IMR-90 (cell line): ENCODE data around the gene RBM15B. TPM values are rescaled to one million over a fixed set of nuclear protein-coding genes. Genes with fewer than 3 reads are reported as not detected.
"Not testable (repeated sequence)": the region's sequence is repeated elsewhere in the genome, so short reads cannot be mapped to it uniquely, and the experiment has no call there.

Experiments used
- ATAC-seq: fragments of 200-7000 bp; cut with Tn5 transposase; 2 replicates; pipeline ENCODE4 v1.9.1; 2020; ENCODE audit warnings: low read depth, mild to moderate bottlenecking, moderate library complexity
- BruUV-seq: library from RNA; stranded (reverse); fragments of 400-500 nt; replicated peaks from 2 replicates; lab custom pipeline; 2021; lab: Mats Ljungman, UMichigan
- CTCF ChIA-PET: fragments of 300-600 bp; formaldehyde crosslinking; extraction: SDS; loops from one replicate; lab custom pipeline; 2021; ENCODE audit warnings: antibody characterized with exemption; lab: Yijun Ruan, JAX
- POLR2A ChIA-PET: fragments of 300-600 bp; sonication (Branson Sonifier 250); formaldehyde crosslinking; loops from one replicate; lab custom pipeline; 2022; ENCODE audit warnings: antibody characterized with exemption; ENCODE audit not compliant: unreplicated experiment; lab: Charles Lee
- DNase-seq: peaks from one replicate; pipeline ENCODE4 v3.0.0; 2013
- H2AFZ ChIP-seq: replicated peaks from 2 replicates; pipeline ENCODE3; 2013; ENCODE audit warnings: low read length, mild to moderate bottlenecking; ENCODE audit not compliant: poor library complexity
- H2AK5ac ChIP-seq: 2 replicates; pipeline ENCODE4 v1.6.1; 2013; ENCODE audit warnings: low read depth, low read length, inconsistent platforms
- H2AK9ac ChIP-seq: replicated peaks from 2 replicates; pipeline ENCODE3; 2013; ENCODE audit warnings: mild to moderate bottlenecking, low read depth, low read length, moderate library complexity; ENCODE audit not compliant: poor library complexity
- H2BK120ac ChIP-seq: 2 replicates; pipeline ENCODE4 v1.6.1; 2013; ENCODE audit warnings: low read depth, low read length, inconsistent platforms
- H2BK15ac ChIP-seq: 3 replicates; pipeline ENCODE4 v1.6.1; 2013; ENCODE audit warnings: low read depth, low read length, inconsistent platforms
- H2BK20ac ChIP-seq: 2 replicates; pipeline ENCODE4 v1.6.1; 2013; ENCODE audit warnings: low read depth, mild to moderate bottlenecking, inconsistent platforms, low read length, moderate library complexity
- H2BK5ac ChIP-seq: 2 replicates; pipeline ENCODE4 v1.6.1; 2013; ENCODE audit warnings: mild to moderate bottlenecking, low read depth, low read length, inconsistent platforms; ENCODE audit not compliant: poor library complexity, severe bottlenecking
- H3K14ac ChIP-seq: replicated peaks from 2 replicates; pipeline ENCODE4 v1.6.1; 2013; ENCODE audit warnings: low read depth, low read length, inconsistent platforms
- H3K18ac ChIP-seq: 2 replicates; pipeline ENCODE4 v1.6.1; 2013; ENCODE audit warnings: low read depth, low read length, control low read depth
- H3K23ac ChIP-seq: 2 replicates; pipeline ENCODE4 v1.6.1; 2013; ENCODE audit warnings: low read depth, low read length, inconsistent platforms
- H3K27ac ChIP-seq: 2 replicates; pipeline ENCODE4 v1.5.1; 2013; ENCODE audit warnings: mild to moderate bottlenecking, control low read depth, low read length; ENCODE audit not compliant: insufficient read depth
- H3K27me3 ChIP-seq: 2 replicates; pipeline ENCODE4 v1.6.1; 2013; ENCODE audit warnings: low read length; ENCODE audit not compliant: control insufficient read depth, insufficient read depth
- H3K36me3 ChIP-seq: 2 replicates; pipeline ENCODE4 v1.6.1; 2013; ENCODE audit warnings: low read length, mixed read lengths; ENCODE audit not compliant: control insufficient read depth, insufficient read depth
- H3K4ac ChIP-seq: 2 replicates; pipeline ENCODE4 v1.6.1; 2013; ENCODE audit warnings: low read depth, low read length, inconsistent platforms
- H3K4me1 ChIP-seq: 2 replicates; pipeline ENCODE4 v1.6.1; 2013; ENCODE audit warnings: low read length, mixed read lengths; ENCODE audit not compliant: control insufficient read depth, insufficient read depth
- H3K4me2 ChIP-seq: 2 replicates; pipeline ENCODE4 v1.6.1; 2013; ENCODE audit warnings: low read depth, mild to moderate bottlenecking, control low read depth, low read length, moderate library complexity
- H3K4me3 ChIP-seq: 2 replicates; pipeline ENCODE4 v1.5.1; 2013; ENCODE audit warnings: low read depth, mild to moderate bottlenecking, control low read depth, low read length, moderate library complexity; ENCODE audit not compliant: insufficient read depth
- H3K56ac ChIP-seq: 2 replicates; pipeline ENCODE4 v1.6.1; 2013; ENCODE audit warnings: low read length, inconsistent platforms; ENCODE audit not compliant: insufficient read depth; ENCODE audit errors: extremely low read depth
- H3K79me1 ChIP-seq, 2 experiments: 2 replicates each; pipeline ENCODE4 v1.6.1; 2013; ENCODE audit warnings: low read length in 2 of 2, inconsistent platforms in 1 of 2, low read depth in 1 of 2
- H3K9ac ChIP-seq: 2 replicates; pipeline ENCODE4 v1.6.1; 2013; ENCODE audit warnings: low read depth, low read length, control low read depth
- H3K9me1 ChIP-seq: 2 replicates; pipeline ENCODE4 v1.6.1; 2013; ENCODE audit warnings: low read length, inconsistent platforms; ENCODE audit not compliant: insufficient read depth
- H3K9me3 ChIP-seq: 2 replicates; pipeline ENCODE4 v1.6.1; 2013; ENCODE audit warnings: low read length; ENCODE audit not compliant: control insufficient read depth, insufficient read depth
- H4K20me1 ChIP-seq: 2 replicates; pipeline ENCODE4 v1.6.1; 2013; ENCODE audit warnings: low read length, inconsistent platforms; ENCODE audit not compliant: insufficient read depth
- H4K5ac ChIP-seq: 2 replicates; pipeline ENCODE4 v1.6.1; 2013; ENCODE audit warnings: mild to moderate bottlenecking, low read depth, low read length, control low read depth
- H4K8ac ChIP-seq, 2 experiments: 2 replicates each; pipeline ENCODE4 v1.6.1; 2013; ENCODE audit warnings: low read depth in 2 of 2, low read length in 2 of 2, control low read depth in 1 of 2, inconsistent platforms in 1 of 2
- H4K91ac ChIP-seq: 2 replicates; pipeline ENCODE4 v1.6.1; 2013; ENCODE audit warnings: low read depth, low read length, inconsistent platforms; ENCODE audit not compliant: insufficient read depth
- whole genome bisulfite sequencing, 2 experiments: methylation state at CpG; one replicate each; pipeline versions ENCODE4 v1.1.5 to v1.1.7; 2013; ENCODE audit warnings: missing lambda C conversion rate in 2 of 2; ENCODE audit not compliant: insufficient read length in 1 of 2; ENCODE audit errors: extremely low coverage in 2 of 2; 5-methylcytosine and 5-hydroxymethylcytosine counted together
- dilution Hi-C: fragments of 300-500 bp; cut with HindIII; formaldehyde crosslinking; loops from one replicate; pipeline ENCODE4 v1.14.3; 2018; ENCODE audit warnings: low sequenced_read_pairs; ENCODE audit not compliant: unreplicated experiment
- in situ Hi-C: fragments of 300-500 bp; cut with MboI; formaldehyde crosslinking; loops from 3 replicates; pipeline ENCODE4 v1.14.3; 2019; ENCODE audit warnings: low sequenced_read_pairs, inconsistent platforms, mixed read lengths
- intact Hi-C: fragments of 100-400 bp; cut with micrococcal nuclease; formaldehyde crosslinking; loops from 2 replicates; pipeline ENCODE4 v1.10.0; 2022
- polyA plus RNA-seq, 3 experiments: library from polyadenylated mRNA; depleted of rRNA; stranded (reverse); fragments of >200 nt; gene quantifications; 2 replicates each; pipeline ENCODE4 v1.2.3, GENCODE V29; 2012; ENCODE audit warnings: low replicate concordance in 1 of 3
- total RNA-seq: library from RNA; depleted of rRNA; stranded (reverse); fragments of >200 nt; gene quantifications from 2 replicates; pipeline ENCODE4 v1.2.3, GENCODE V29; 2012

RBM15B gene
- total and polyA plus RNA-seq, 2 of the 4 experiments (the other 2 are of a cell fraction): 16.2 to 17.4 TPM

DNA sequence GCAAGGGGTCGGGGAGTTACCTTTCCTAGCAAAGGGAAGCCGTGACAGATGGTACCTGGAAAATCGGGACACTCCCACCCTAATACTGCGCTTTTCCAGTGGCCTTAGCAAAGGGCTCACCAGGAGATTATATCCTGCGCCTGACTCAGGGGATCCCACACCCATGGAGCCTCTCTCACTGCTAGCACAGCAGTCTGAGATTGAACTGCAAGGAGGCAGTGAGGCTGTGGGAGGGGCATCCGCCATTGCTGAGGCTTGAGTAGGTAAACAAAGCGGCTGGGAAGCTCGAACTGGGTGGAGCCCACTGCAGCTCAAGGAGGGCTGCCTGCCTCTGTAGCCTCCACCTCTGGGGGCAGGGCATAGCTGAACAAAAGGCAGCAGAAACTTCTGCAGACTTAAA is 22.8 kb upstream of the RBM15B start:
- in situ Hi-C loops, intact Hi-C loops, POLR2A ChIA-PET: not testable (repeated sequence)

More for the DNA sequence above, 22.8 kb upstream of the RBM15B start:
- H4K20me1 ChIP-seq, BruUV-seq, H2AK9ac ChIP-seq, H3K4me1 ChIP-seq, H3K4ac ChIP-seq, H3K27me3 ChIP-seq, H2BK15ac ChIP-seq, H3K56ac ChIP-seq, H3K9me1 ChIP-seq, H3K27ac ChIP-seq, DNase-seq, ATAC-seq, H3K23ac ChIP-seq, H3K4me2 ChIP-seq, H4K5ac ChIP-seq, H2AFZ ChIP-seq, H3K36me3 ChIP-seq, H3K18ac ChIP-seq, H3K4me3 ChIP-seq, H3K79me1 ChIP-seq, H2BK20ac ChIP-seq, H4K91ac ChIP-seq, H2AK5ac ChIP-seq, H2BK5ac ChIP-seq, H2BK120ac ChIP-seq, H3K14ac ChIP-seq, H4K8ac ChIP-seq, H3K9me3 ChIP-seq, H3K9ac ChIP-seq: not testable (repeated sequence)
- CTCF ChIA-PET: interaction anchor here (1.0 kb wide), 1 partner anchor 268 kb away, joined by 3 read pairs; no protein-coding TSS in a partner anchor
- WGBS, 2 experiments: no CpG with 5 or more reads among the region's 8 CpGs
- dilution Hi-C loops: loop anchor here (25.0 kb wide), 1 partner anchor 256 kb away; no protein-coding TSS in a partner anchor
